GM18873 (cell line): ENCODE data around the gene RPL41.

Experiments
- ATAC-seq: cut with Tn5 transposase; IDR thresholded peaks from one replicate; pipeline ENCODE4 v1.9.1; 2021; ENCODE audit warnings: mild to moderate bottlenecking, moderate library complexity, moderate number of reproducible peaks; ENCODE audit not compliant: unreplicated experiment, low FRiP score

Gene RPL41

DNA sequence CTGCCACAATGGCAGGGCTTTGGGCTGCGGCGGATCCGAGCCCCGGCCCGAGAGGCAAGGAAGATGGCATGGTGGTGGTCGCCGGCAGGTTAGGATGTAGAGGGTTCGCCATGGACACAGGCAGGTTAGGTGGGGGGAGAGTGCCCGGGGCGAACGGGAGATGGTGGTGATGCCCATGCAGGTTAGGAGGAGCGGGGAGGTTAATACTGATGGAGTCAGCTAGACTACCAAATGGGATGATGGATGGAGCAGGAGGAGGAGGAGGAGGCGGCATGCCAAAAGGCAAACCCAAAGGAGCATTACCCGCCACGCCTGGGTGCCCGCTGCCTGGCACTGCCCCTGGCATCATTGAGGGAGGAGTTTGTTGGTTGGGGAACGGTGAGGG is 47.9 kb downstream of the RPL41 start:
- no peak for ATAC-seq

- ATAC-seq, result no peak
Measured at GRCh38 chr12:56165369-56165768, 48.9 kb downstream of the RPL41 start.
